ENCODE measurements around the gene MEGF9.

MEGF9 gene

GRCh38 chr9:120730654-120731514 is 16.6 kb upstream of the MEGF9 start:
- DNase-seq = peak; percentile 47

- no peak for DNase-seq
Measured at GRCh38 chr9:120729791-120730241, 15.5 kb upstream of the MEGF9 start.

GRCh38 chr9:120726484-120726883 is 12.2 kb upstream of the MEGF9 start:
- no peak for DNase-seq

- DNase-seq = no peak
Measured at GRCh38 chr9:120725907-120726306, 11.6 kb upstream of the MEGF9 start.

- DNase-seq = no peak
Measured at GRCh38 chr9:120724757-120725400, 10.6 kb upstream of the MEGF9 start.

- no peak for DNase-seq
Measured at GRCh38 chr9:120723565-120723964, 9.3 kb upstream of the MEGF9 start.

- DNase-seq = no peak
Measured at GRCh38 chr9:120720404-120720803, 6.1 kb upstream of the MEGF9 start.

GRCh38 chr9:120718316-120718715 is 4.0 kb upstream of the MEGF9 start:
- no peak for DNase-seq

GRCh38 chr9:120717176-120717575 is 2.9 kb upstream of the MEGF9 start:
- DNase-seq = no peak

- DNase-seq = no peak
Measured at GRCh38 chr9:120716483-120716882, 2.2 kb upstream of the MEGF9 start.

GRCh38 chr9:120715389-120715924 is 1.2 kb upstream of the MEGF9 start:
- no peak for DNase-seq

- no peak for DNase-seq
Measured at GRCh38 chr9:120714846-120715388, 647 bp upstream of the MEGF9 start.

GRCh38 chr9:120713257-120714087 is 798 bp downstream of the MEGF9 start:
- DNase-seq = no peak

- DNase-seq = no peak
Measured at GRCh38 chr9:120712539-120713031, 1.7 kb downstream of the MEGF9 start.

- no peak for DNase-seq
Measured at GRCh38 chr9:120711841-120712538, 2.3 kb downstream of the MEGF9 start.

GRCh38 chr9:120711354-120711753 is 2.9 kb downstream of the MEGF9 start:
- DNase-seq = no peak

GRCh38 chr9:120710110-120710981 is 3.9 kb downstream of the MEGF9 start:
- DNase-seq = peak; percentile 25

- DNase-seq = no peak
Measured at GRCh38 chr9:120708526-120709224, 5.6 kb downstream of the MEGF9 start.

- DNase-seq = no peak
Measured at GRCh38 chr9:120707170-120707569, 7.1 kb downstream of the MEGF9 start.

- DNase-seq = no peak
Measured at GRCh38 chr9:120705174-120705573, 9.1 kb downstream of the MEGF9 start.
